ENCODE results near the gene C2orf72.

Gene C2orf72

GRCh38 chr2:231088754-231089153 is 51.4 kb downstream of the C2orf72 start:
- H3K9me2 ChIP-seq (replicated peaks; ENCODE audit: control insufficient read depth, low read length) = no peaks in the 10 kb centered on the region
- H3K4me3 ChIP-seq (ENCODE audit: low read length) = no peak overlapping the region
- TF ChIP-seq EZH2phosphoT487 (IDR thresholded peaks at IDR 0.05; ENCODE audit: borderline replicate concordance, low read length) = no peak
- TF ChIP-seq, protein P1, sequence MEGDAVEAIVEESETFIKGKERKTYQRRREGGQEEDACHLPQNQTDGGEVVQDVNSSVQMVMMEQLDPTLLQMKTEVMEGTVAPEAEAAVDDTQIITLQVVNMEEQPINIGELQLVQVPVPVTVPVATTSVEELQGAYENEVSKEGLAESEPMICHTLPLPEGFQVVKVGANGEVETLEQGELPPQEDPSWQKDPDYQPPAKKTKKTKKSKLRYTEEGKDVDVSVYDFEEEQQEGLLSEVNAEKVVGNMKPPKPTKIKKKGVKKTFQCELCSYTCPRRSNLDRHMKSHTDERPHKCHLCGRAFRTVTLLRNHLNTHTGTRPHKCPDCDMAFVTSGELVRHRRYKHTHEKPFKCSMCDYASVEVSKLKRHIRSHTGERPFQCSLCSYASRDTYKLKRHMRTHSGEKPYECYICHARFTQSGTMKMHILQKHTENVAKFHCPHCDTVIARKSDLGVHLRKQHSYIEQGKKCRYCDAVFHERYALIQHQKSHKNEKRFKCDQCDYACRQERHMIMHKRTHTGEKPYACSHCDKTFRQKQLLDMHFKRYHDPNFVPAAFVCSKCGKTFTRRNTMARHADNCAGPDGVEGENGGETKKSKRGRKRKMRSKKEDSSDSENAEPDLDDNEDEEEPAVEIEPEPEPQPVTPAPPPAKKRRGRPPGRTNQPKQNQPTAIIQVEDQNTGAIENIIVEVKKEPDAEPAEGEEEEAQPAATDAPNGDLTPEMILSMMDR (IDR thresholded peaks at IDR 0.05; ENCODE audit: low read depth, low read length, poor library complexity, severe bottlenecking) = no peak
- no peaks in the 10 kb centered on the region for H3K9me3 ChIP-seq (ENCODE audit: control insufficient read depth, insufficient read depth, low read length)
- no peaks in the 10 kb centered on the region for H3K27me3 ChIP-seq (ENCODE audit: control insufficient read depth, low read length)
- no peaks in the 10 kb centered on the region for H3K4me1 ChIP-seq (ENCODE audit: control insufficient read depth, low read length)
- no peaks in the 10 kb centered on the region for H3F3A ChIP-seq (ENCODE audit: control insufficient read depth, insufficient read depth)
- H3K36me3 ChIP-seq (ENCODE audit: control insufficient read depth, low read length) = peaks cover 78% of the 10 kb centered on the region
- no peaks in the 10 kb centered on the region for H4K20me1 ChIP-seq (ENCODE audit: control insufficient read depth, insufficient read depth, low read depth, low read length)
- H3K4me2 ChIP-seq (ENCODE audit: low read length) = no peak overlapping the region
- no peak overlapping the region for H3K27ac ChIP-seq (ENCODE audit: low read depth, low read length)
- H3K79me2 ChIP-seq (ENCODE audit: control insufficient read depth, low read length) = no peaks in the 10 kb centered on the region

DNA sequence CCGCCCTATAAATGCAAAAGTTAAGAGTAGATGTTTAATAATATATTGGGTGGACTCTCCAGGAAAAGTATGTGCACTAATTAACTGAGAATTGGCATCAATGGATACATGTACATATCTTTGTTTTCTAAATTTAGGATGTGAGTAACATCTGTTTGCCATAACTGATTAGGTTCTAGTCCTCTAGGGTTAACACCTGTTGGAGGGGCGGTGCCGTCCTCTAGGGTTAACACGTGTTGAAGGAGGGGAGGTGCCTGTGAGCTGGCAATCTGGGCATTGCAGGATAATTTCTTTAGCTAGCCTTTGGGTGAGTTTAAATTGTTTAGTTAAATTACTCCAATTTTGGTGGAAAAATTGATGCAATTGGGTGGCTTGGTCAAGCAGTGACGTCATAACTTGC is 56.6 kb downstream of the C2orf72 start:
- Histone ChIP-seq H3K9me2 (replicated peaks; ENCODE audit: control insufficient read depth, low read length) (no peaks in the 10 kb centered on the region), H3K27ac (ENCODE audit: low read depth, low read length) (no peak overlapping the region), H3K79me2 (ENCODE audit: control insufficient read depth, low read length) (no peaks in the 10 kb centered on the region), H3F3A (ENCODE audit: control insufficient read depth, insufficient read depth) (no peaks in the 10 kb centered on the region), H3K4me3 (ENCODE audit: low read length) (no peak overlapping the region), H3K9me3 (ENCODE audit: control insufficient read depth, insufficient read depth, low read length) (peaks cover 6% of the 10 kb centered on the region; the same call in 1 of the 2 replicates), H3K4me1 (ENCODE audit: control insufficient read depth, low read length) (no peaks in the 10 kb centered on the region), H3K36me3 (ENCODE audit: control insufficient read depth, low read length) (peaks cover 74% of the 10 kb centered on the region), H4K20me1 (ENCODE audit: control insufficient read depth, insufficient read depth, low read depth, low read length) (no peaks in the 10 kb centered on the region), H3K27me3 (ENCODE audit: control insufficient read depth, low read length) (no peaks in the 10 kb centered on the region), H3K4me2 (ENCODE audit: low read length) (no peak overlapping the region)
- TF ChIP-seq EZH2phosphoT487 (IDR thresholded peaks at IDR 0.05; ENCODE audit: borderline replicate concordance, low read length) = no peak
- TF ChIP-seq, protein P1 (IDR thresholded peaks at IDR 0.05; ENCODE audit: low read depth, low read length, poor library complexity, severe bottlenecking) = no peak

DNA sequence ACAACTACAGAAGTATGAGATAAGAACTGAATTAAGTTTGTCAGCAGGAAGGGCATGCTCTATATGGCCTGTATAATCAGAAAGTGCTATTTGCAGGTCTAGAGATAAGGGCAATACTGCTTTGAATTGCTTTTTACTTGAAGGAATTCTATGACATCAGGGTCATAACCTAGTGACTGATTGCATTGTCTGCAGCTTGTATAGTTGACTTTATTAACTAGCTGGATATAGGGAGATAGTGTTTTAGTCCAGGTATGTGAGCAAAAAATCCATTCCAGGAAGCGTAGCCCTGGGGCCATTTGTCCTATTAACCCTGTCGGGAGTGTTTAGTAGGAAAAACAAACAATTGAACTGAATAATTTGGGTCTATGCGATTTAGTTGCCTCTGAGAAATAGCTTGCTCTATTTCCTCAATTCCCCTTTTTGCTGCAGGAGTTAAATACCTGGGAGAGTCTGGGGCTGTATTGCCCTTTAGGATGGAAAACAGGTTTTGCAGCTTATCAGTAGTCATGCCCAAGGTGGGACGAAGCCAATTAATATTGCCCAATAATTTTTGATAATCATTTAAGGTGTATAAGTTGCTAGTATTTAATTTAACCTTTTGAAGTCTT is 57.5 kb downstream of the C2orf72 start:
- H3K27ac ChIP-seq (ENCODE audit: low read depth, low read length) = no peak overlapping the region
- no peaks in the 10 kb centered on the region for H4K20me1 ChIP-seq (ENCODE audit: control insufficient read depth, insufficient read depth, low read depth, low read length)
- no peak overlapping the region for H3K4me3 ChIP-seq (ENCODE audit: low read length)
- H3K4me1 ChIP-seq (ENCODE audit: control insufficient read depth, low read length) = no peaks in the 10 kb centered on the region
- no peaks in the 10 kb centered on the region for H3F3A ChIP-seq (ENCODE audit: control insufficient read depth, insufficient read depth)
- H3K36me3 ChIP-seq (ENCODE audit: control insufficient read depth, low read length) = peaks cover 77% of the 10 kb centered on the region
- peaks cover 15% of the 10 kb centered on the region for H3K9me3 ChIP-seq (ENCODE audit: control insufficient read depth, insufficient read depth, low read length)
- H3K27me3 ChIP-seq (ENCODE audit: control insufficient read depth, low read length) = no peaks in the 10 kb centered on the region
- TF ChIP-seq, protein P1 (IDR thresholded peaks at IDR 0.05; ENCODE audit: low read depth, low read length, poor library complexity, severe bottlenecking) = no peak
- TF ChIP-seq EZH2phosphoT487 (IDR thresholded peaks at IDR 0.05; ENCODE audit: borderline replicate concordance, low read length) = no peak
- no peaks in the 10 kb centered on the region for H3K79me2 ChIP-seq (ENCODE audit: control insufficient read depth, low read length)
- H3K4me2 ChIP-seq (ENCODE audit: low read length) = no peak overlapping the region
- H3K9me2 ChIP-seq (replicated peaks; ENCODE audit: control insufficient read depth, low read length) = no peaks in the 10 kb centered on the region
